ENCODE measurements around the gene NDUFB7.
A peak's percentile ranks its signal among the peaks of the same experiment; 100 is the strongest.

The NDUFB7 gene

DNA sequence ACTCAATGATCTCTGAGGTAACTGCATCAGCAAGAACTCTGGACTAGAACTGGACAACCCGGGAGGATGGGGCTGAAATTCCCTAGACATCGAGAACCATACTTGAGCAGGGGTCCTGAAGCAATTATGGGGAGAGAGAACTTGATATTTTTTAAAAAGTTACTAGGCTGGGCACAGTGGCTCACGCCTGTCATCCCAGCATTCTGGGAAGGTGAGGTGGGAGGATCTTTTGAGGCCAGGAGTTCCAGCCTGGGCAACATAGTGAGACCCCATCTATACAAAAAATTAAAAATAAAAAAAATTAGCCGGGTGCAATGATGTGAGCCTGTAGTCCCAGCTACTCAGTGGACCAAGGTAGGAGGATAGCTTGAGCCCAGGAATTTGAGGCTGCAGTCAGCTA lies 51.3 kb downstream of the NDUFB7 start:
- DNase-seq (ENCODE audit: low read depth in 2 of 2), result no peak

- DNase-seq (ENCODE audit: low read depth in 2 of 2), result no peak
Measured at GRCh38 chr19:14519860-14520407, 51.9 kb downstream of the NDUFB7 start.

DNA sequence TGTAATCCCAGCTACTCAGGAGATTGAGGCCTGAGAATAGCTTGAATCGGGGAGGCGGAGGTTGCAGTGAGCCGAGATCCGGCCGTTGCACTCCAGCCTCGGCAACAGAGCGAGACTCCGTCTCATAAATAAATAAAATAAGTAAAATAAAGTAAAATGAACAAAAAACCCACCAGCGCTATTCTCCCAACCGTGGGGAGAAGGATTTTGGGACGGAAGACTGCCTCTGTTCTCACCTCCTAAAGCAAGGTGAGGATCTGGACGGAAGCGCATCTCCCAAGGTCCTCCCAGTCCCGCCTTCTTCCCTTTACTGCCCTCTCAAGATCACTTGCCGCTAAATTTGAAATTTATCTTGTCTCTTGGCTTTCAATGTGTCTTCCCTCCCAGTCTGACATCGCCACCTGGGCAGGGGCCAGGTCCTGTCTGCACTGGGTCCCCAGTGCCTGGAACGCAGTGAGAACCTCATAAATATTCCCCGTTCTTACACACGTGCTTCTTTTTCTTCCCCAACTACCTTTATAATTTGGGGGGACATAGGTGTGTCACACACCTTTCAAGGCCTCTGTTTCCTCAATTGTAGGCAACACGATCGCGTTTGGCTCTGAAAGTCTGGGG lies 52.5 kb downstream of the NDUFB7 start:
- DNase-seq (ENCODE audit: low read depth in 2 of 2), result no peak

GRCh38 chr19:14517840-14518505 lies 53.9 kb downstream of the NDUFB7 start, which contains the start of gene DNAJB1:
Gene DNAJB1 (minus strand): TSS chr19:14518397. CDS start chr19:14518349, 48 bp downstream.
- peak; percentile 52 to 57 for DNase-seq (ENCODE audit: low read depth in 2 of 2)

- DNase-seq (ENCODE audit: low read depth in 2 of 2), result no peak
Measured at GRCh38 chr19:14517446-14517839, 54.4 kb downstream of the NDUFB7 start.

DNA sequence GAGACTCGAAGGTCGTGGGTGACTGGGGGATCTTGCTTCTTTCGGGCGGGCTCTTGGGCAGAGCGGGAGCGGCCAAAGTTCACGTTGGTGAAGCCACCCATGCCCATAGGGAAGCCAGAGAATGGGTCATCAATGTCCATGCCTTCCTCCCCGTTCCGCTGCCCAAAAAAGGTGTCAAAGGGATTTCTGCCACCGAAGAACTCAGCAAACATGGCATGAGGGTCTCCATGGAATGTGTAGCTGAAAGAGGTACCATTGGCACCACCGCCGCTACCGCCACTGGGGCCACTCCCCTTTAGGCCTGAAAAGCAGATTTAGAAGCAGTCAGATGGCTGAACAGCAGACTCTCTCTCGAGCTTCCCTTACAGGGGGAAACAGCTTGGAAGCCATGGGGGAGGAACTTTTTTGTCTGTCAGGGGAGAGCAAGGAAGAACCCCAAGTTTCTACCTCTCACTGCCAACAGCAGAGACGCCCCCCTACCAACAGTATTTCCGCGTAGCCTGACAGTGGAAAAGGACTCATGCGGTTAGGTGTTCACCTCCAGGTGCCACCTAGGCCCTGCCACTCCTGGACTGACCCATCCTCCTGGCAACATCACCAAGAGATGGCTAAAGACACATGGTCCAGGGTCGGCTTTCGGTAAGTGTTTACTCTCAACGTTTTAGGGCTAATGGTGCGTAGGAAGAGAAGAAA lies 55.0 kb downstream of the NDUFB7 start:
- no peak for DNase-seq (ENCODE audit: low read depth in 2 of 2)

Measured in stimulated activated CD4-positive, alpha-beta T cell treated with anti-CD3 and anti-CD28 coated beads, Interleukin-12 subunit alpha, Interleukin-12 subunit beta, amount 100 ng/mL, for 24 hours (primary cell).